ENCODE data around the gene FBXO34. TPM values are rescaled to one million over a fixed set of nuclear protein-coding genes. Genes with fewer than 3 reads are reported as not detected.
A peak's percentile ranks its signal among the peaks of the same experiment; 100 is the strongest.

The FBXO34 gene
- total and polyA plus RNA-seq, 9 of the 15 experiments (the other 6 are each of a cell fraction or from before 2014, with no cell fraction given): 6.3 to 24.9 (median 16.2) TPM

DNA sequence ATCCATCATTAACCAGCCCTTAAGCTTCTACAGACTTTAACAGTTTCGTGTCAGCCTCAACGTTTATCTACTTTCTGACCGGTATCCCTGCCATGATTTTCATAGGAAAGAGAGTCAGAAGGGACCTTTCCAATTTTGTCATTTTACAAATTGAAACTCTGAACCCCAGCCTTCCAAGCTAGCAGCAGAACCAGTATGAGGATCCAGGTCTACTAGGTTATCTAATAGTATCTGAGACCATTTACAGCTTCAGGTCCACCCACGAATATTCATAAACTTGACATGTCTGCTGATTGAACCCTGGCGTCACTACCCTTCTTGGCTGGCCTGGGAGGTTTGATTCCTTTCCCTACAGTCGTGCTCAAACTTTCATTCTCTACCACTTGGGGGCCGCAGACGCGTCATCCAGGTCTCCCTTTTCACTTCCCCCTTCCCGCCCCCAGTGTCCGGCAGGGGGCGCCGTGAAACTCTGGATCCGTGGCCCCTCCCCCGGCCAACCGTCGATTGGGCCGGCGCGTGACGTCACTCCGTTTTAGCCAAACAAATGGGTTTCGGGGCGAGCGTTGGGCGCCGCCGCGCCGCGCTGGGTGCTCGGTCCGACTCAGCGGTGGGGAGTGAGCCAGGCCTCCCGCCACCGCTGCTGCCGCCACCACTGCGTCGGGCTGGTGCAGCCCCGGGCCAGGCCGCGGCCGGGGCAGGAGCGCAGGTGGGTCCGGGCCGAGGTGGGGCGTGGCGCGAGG is at the start of gene FBXO34 (continued):
- TF ChIP-seq, protein P1, sequence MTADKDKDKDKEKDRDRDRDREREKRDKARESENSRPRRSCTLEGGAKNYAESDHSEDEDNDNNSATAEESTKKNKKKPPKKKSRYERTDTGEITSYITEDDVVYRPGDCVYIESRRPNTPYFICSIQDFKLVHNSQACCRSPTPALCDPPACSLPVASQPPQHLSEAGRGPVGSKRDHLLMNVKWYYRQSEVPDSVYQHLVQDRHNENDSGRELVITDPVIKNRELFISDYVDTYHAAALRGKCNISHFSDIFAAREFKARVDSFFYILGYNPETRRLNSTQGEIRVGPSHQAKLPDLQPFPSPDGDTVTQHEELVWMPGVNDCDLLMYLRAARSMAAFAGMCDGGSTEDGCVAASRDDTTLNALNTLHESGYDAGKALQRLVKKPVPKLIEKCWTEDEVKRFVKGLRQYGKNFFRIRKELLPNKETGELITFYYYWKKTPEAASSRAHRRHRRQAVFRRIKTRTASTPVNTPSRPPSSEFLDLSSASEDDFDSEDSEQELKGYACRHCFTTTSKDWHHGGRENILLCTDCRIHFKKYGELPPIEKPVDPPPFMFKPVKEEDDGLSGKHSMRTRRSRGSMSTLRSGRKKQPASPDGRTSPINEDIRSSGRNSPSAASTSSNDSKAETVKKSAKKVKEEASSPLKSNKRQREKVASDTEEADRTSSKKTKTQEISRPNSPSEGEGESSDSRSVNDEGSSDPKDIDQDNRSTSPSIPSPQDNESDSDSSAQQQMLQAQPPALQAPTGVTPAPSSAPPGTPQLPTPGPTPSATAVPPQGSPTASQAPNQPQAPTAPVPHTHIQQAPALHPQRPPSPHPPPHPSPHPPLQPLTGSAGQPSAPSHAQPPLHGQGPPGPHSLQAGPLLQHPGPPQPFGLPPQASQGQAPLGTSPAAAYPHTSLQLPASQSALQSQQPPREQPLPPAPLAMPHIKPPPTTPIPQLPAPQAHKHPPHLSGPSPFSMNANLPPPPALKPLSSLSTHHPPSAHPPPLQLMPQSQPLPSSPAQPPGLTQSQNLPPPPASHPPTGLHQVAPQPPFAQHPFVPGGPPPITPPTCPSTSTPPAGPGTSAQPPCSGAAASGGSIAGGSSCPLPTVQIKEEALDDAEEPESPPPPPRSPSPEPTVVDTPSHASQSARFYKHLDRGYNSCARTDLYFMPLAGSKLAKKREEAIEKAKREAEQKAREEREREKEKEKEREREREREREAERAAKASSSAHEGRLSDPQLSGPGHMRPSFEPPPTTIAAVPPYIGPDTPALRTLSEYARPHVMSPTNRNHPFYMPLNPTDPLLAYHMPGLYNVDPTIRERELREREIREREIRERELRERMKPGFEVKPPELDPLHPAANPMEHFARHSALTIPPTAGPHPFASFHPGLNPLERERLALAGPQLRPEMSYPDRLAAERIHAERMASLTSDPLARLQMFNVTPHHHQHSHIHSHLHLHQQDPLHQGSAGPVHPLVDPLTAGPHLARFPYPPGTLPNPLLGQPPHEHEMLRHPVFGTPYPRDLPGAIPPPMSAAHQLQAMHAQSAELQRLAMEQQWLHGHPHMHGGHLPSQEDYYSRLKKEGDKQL (CRISPR knock-in tag; IDR thresholded peaks at IDR 0.05; ENCODE audit: borderline replicate concordance): no peak
- TF ChIP-seq PTRF (tag; IDR thresholded peaks at IDR 0.05) (no peak), TCFL5 (CRISPR knock-in tag; conservative IDR thresholded peaks at IDR 0.05) (no peak), ZNF282 (CRISPR knock-in tag; IDR thresholded peaks at IDR 0.05) (no peak), TEAD1 (CRISPR knock-in tag; IDR thresholded peaks at IDR 0.05) (no peak), TAF1 (IDR thresholded peaks at IDR 0.05; ENCODE audit: control insufficient read depth, extremely low read depth, insufficient read depth, low read length, severe bottlenecking) (peak; percentile 71), XRCC5 (IDR thresholded peaks at IDR 0.05; ENCODE audit: low read depth, low read length) (peak; percentile 91; the same call in 1 of the 2 replicates), PTTG1 (tag; IDR thresholded peaks at IDR 0.05; ENCODE audit: low read depth) (no peak), FOSL1 (tag; conservative IDR thresholded peaks at IDR 0.05) (peak; percentile 66), EWSR1 (IDR thresholded peaks at IDR 0.05; ENCODE audit: borderline replicate concordance, low read depth, partially characterized antibody) (no peak), ZNF140 (CRISPR knock-in tag; IDR thresholded peaks at IDR 0.05) (no peak), DACH1 (IDR thresholded peaks at IDR 0.05; ENCODE audit: partially characterized antibody) (no peak), NRF1 (conservative IDR thresholded peaks at IDR 0.05 in 1 of 2, IDR thresholded peaks at IDR 0.05 in 1 of 2) (0 out of 4 replicates have a peak, but pooled peaks have one; percentile 16 to 25)
- TF ChIP-seq, protein P2, sequence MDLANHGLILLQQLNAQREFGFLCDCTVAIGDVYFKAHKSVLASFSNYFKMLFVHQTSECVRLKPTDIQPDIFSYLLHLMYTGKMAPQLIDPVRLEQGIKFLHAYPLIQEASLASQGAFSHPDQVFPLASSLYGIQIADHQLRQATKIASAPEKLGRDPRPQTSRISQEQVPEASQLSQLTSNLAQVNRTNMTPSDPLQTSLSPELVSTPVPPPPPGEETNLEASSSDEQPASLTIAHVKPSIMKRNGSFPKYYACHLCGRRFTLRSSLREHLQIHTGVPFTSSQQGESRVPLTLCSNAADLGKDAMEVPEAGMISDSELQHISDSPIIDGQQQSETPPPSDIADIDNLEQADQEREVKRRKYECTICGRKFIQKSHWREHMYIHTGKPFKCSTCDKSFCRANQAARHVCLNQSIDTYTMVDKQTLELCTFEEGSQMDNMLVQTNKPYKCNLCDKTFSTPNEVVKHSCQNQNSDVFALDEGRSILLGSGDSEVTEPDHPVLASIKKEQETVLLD (IDR thresholded peaks at IDR 0.05): no peak
- TF ChIP-seq, protein P3, sequence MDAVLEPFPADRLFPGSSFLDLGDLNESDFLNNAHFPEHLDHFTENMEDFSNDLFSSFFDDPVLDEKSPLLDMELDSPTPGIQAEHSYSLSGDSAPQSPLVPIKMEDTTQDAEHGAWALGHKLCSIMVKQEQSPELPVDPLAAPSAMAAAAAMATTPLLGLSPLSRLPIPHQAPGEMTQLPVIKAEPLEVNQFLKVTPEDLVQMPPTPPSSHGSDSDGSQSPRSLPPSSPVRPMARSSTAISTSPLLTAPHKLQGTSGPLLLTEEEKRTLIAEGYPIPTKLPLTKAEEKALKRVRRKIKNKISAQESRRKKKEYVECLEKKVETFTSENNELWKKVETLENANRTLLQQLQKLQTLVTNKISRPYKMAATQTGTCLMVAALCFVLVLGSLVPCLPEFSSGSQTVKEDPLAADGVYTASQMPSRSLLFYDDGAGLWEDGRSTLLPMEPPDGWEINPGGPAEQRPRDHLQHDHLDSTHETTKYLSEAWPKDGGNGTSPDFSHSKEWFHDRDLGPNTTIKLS (IDR thresholded peaks at IDR 0.05; ENCODE audit: borderline replicate concordance, low read depth): peak; percentile 66; the same call in 1 of the 2 replicates
- TF ChIP-seq, protein P4, sequence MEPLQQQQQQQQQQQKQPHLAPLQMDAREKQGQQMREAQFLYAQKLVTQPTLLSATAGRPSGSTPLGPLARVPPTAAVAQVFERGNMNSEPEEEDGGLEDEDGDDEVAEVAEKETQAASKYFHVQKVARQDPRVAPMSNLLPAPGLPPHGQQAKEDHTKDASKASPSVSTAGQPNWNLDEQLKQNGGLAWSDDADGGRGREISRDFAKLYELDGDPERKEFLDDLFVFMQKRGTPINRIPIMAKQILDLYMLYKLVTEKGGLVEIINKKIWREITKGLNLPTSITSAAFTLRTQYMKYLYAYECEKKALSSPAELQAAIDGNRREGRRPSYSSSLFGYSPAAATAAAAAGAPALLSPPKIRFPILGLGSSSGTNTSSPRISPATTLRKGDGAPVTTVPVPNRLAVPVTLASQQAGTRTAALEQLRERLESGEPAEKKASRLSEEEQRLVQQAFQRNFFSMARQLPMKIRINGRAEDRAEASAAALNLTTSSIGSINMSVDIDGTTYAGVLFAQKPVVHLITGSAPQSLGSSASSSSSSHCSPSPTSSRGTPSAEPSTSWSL (CRISPR knock-in tag; IDR thresholded peaks at IDR 0.05; ENCODE audit: borderline replicate concordance): no peak
